GM21367 (cell line): ENCODE results near the gene ALPL.

Experiments
- ATAC-seq: cut with Tn5 transposase; IDR thresholded peaks from one replicate; pipeline ENCODE4 v1.9.1; 2021; ENCODE audit not compliant: unreplicated experiment

The ALPL gene

DNA sequence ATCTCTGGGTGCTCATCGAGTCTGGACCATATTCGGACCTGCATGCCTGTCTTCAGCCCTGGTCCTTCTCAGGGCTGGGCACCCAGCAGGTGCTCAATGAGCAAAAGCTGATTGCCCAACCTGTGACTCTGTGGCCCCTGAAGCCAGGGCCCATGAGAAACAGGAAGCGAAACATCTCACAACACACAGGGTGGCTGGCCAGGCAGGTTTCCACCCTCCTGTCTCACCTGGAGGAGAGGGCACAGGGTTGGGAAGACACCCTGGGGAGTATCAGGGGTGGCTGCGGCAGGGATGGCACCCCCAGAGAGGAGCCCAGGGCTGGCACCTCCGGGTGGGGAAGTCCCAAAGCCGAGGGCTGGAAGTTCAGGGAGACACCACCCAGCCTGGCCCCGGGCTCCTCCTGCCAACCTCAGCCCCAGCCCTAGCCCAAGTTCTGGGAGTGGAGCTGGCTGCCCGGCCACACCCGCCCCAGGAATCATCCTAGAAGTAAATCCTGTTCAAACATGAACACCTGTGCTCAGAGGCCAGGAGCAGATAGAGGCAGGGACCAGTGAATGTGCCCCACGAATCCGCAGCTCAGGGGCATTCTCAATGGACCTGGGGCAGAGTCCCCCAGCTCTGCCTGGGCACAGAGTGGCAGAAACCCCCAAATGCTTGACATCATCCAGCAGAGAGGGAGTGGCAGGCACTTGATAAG is 105.3 kb downstream of the ALPL start:
- no peak for ATAC-seq

DNA sequence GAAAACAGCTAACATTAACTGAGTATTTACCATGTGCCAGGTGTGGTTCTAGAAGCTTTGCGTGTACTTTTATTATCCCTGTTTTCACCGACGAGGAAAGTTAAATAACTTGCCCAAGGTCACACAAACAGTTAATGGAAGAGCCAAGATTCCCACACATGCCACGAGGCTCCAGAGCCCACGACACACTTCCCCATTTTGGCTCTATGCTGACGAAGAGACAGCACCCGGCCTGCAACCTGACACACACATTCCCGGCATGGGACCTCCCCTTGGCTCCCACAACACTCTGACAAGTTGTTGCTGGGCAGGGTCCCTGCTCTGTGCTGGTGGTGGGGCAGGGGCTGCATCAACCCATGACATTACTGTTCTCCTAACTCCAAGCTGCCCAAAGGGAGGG is 107.1 kb downstream of the ALPL start:
- ATAC-seq: no peak

GRCh38 chr1:21617126-21617738 is 108.0 kb downstream of the ALPL start:
- no peak for ATAC-seq

DNA sequence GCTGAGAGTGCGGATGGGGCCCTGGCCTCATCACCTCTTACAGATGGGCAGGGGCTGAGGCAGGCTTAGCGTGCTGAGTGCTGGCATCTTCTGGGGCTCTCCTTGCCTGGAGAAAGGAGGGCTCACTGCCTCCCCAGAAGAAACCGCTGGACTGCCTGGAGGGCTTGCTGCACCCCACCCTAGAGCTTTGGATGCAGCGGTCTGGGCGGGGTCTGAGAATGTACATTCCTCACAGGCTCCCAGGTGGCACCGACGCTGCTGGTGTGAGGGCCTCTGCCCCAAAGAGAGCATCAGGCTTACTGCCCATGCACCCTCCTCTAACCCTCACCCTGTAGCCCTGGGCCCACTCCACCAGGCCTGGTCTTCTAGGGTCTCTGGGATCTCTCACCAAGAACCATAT is 108.8 kb downstream of the ALPL start:
- no peak for ATAC-seq

DNA sequence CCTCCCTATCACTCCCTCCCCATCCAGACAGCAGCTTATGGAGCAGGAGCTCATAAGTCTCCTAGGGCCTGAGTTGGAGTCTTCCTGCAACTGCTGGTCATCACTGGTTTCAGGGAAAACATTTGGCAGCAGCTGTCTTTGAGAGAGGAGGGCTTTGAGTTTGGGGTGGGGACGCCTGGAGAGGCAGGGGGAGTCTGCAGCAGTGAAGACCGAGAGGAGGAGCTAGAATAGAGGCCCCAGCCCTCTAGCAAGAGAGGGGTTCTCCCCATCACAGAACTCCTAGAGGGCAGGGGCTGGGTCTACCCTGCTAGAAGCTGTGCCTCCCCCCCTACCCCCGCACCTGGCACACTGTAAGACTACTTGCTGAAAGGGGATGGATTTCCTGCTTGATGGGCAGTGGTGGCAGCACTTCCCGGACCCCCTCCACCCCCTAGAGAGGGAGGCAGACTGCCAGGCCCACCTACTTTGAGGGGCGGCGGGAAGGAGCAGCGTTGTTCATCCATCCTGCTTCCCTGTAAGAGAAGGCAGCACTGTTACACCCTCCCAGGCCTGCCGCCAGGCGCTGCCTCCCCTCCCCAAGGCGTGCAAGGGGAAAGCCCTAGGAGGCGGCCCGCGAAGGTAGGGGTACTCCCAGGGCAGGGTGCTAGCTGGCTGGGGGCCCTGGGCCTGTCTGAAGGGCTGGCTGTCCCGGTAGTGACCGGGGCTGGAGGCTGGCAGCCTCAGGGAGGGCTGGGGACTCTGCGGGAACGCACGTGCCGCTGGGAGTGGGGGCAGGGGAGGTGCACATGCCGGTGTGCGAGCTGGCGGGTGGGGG is 109.5 kb downstream of the ALPL start:
- ATAC-seq: no peak

- ATAC-seq: no peak
Observed at GRCh38 chr1:21619375-21619947, 110.2 kb downstream of the ALPL start.

GRCh38 chr1:21620011-21620410 is 110.8 kb downstream of the ALPL start:
- no peak for ATAC-seq

DNA sequence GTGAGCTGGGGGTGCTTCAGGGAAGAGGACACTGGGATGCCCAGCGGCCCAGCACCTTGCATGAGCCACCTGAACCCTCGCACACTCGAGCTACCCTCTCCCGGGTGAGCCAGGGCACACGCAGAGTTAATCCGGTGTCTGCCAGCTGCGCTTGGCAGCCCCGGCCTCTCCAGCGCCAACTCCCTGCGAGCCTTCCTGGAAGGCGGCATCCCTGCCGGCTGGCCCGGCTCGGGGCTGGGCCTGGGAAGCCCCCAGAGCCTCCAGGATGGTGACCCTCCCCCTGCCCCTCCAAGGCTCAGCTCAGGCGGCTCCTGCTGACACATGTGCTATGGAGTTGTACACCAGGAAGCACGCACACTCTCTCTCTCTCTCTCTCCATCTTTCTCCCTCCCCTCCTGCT is 111.3 kb downstream of the ALPL start:
- no peak for ATAC-seq

GRCh38 chr1:21621051-21621450 is 111.8 kb downstream of the ALPL start:
- ATAC-seq: no peak

GRCh38 chr1:21621761-21622436 is 112.7 kb downstream of the ALPL start:
- no peak for ATAC-seq

- no peak for ATAC-seq
Observed at GRCh38 chr1:21622466-21623315, 113.5 kb downstream of the ALPL start.

GRCh38 chr1:21623410-21623961 is 114.3 kb downstream of the ALPL start:
- no peak for ATAC-seq

DNA sequence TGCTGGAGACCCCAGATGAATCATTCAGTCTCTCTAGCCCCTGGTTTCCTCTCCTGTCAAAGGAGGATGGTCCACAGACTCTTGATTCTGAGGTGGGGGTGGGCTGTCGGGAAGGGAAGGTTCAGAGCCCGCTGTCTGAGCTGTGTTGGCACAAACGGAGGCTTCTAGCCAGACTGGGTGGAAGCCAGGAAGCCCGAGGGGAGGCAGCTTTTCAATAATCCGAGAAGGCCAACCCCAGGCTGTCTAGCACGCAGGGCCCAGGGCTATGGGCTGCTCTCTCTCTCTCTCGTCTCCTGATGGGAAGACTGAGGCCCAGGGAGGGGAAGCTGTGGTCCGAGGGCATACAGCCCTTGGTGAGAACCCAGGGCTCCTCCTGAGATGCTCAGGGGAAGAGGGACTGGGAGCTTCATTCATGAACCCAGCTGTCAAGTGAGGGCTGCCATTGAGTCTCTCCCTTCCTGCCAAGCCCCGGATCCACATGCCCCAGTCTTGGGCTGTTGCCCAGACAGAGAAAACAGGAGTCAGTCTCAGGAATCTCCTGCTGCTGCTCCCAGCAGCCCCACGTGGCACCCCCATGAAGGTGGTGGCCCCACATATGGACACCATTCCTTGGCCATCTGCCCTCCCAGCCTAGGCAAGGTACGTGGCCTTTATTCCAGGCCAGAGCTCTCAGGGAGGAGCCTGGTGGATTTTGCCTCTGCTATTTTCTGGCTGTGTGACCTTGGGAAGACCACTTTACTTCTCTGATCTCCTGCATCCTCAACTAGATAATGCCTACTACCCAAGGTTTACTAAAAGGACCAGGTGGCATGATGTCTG is 115.6 kb downstream of the ALPL start:
- no peak for ATAC-seq

- no peak for ATAC-seq
Observed at GRCh38 chr1:21625390-21626190, 116.4 kb downstream of the ALPL start.

DNA sequence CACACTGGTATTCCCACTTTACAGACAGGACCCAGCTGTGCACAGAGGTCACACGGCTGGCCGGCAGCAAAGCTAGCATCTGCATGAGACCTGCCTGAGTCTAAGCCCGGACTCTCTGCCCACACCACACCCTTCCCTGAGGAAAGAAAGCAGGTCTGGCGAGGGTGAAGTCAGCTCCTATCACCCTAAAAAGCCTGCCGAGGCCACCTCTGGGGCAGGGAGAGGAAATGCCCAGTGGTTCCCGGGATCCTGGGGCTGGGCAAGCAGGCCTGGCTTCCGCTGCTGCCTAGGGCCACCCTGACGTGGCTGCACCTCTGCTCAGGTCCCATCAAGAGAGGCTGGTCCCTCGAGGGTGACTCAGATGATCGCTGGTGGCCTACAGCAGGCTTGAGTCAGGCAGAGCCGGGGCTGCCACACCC is 117.7 kb downstream of the ALPL start:
- ATAC-seq: no peak
